Activated naive CD8-positive, alpha-beta T cell treated with anti-CD3 and anti-CD28 coated beads for 36 hours (primary cell): ENCODE data around the gene SYT2. TPM values are rescaled to one million over a fixed set of nuclear protein-coding genes. Genes with fewer than 3 reads are reported as not detected.
"Not testable (repeated sequence)": the region's sequence is repeated elsewhere in the genome, so short reads cannot be mapped to it uniquely, and the experiment has no call there.

ENCODE experiments used
- DNase-seq: peaks from one replicate; pipeline ENCODE4 v3.0.0; 2021
- H3K27ac Mint-ChIP-seq: one replicate; pipeline ENCODE4 v1.8.0; 2022; ENCODE audit warnings: mild to moderate bottlenecking, moderate library complexity, mixed read lengths
- H3K27me3 Mint-ChIP-seq: one replicate; pipeline ENCODE4 v1.8.0; 2022; ENCODE audit warnings: mild to moderate bottlenecking, mixed read lengths
- H3K36me3 Mint-ChIP-seq: one replicate; pipeline ENCODE4 v1.8.0; 2021; ENCODE audit warnings: mild to moderate bottlenecking, mixed read lengths
- H3K4me1 Mint-ChIP-seq: one replicate; pipeline ENCODE4 v1.8.0; 2021; ENCODE audit warnings: mixed read lengths
- H3K4me3 Mint-ChIP-seq: one replicate; pipeline ENCODE4 v1.8.0; 2022; ENCODE audit warnings: mild to moderate bottlenecking, moderate library complexity, mixed read lengths
- H3K9me3 Mint-ChIP-seq: one replicate; pipeline ENCODE4 v1.8.0; 2022; ENCODE audit warnings: mixed read lengths
- total RNA-seq, 2 experiments: library from RNA; stranded (reverse); gene quantifications; one replicate each; pipeline ENCODE4 v1.2.3, GENCODE V29; 2021

The SYT2 gene
- total RNA-seq, 2 experiments from 2014 or later: not detected

GRCh38 chr1:202648605-202649226 is 61.5 kb downstream of the SYT2 start:
- H3K36me3 Mint-ChIP-seq: no peaks in the 10 kb centered on the region
- H3K27me3 Mint-ChIP-seq: peaks cover 57% of the 10 kb centered on the region
- no peak overlapping the region for H3K27ac Mint-ChIP-seq
- DNase-seq: no peak
- peaks cover 9% of the 10 kb centered on the region for H3K4me1 Mint-ChIP-seq
- no peak overlapping the region for H3K4me3 Mint-ChIP-seq
- no peaks in the 10 kb centered on the region for H3K9me3 Mint-ChIP-seq

- no peak overlapping the region for H3K4me3 Mint-ChIP-seq
- peaks cover 14% of the 10 kb centered on the region for H3K4me1 Mint-ChIP-seq
- H3K27me3 Mint-ChIP-seq: peaks cover 75% of the 10 kb centered on the region
- no peak for DNase-seq
- no peaks in the 10 kb centered on the region for H3K36me3 Mint-ChIP-seq
- no peak overlapping the region for H3K27ac Mint-ChIP-seq
- H3K9me3 Mint-ChIP-seq: no peaks in the 10 kb centered on the region
Measured at GRCh38 chr1:202645097-202645476, 65.2 kb downstream of the SYT2 start.

GRCh38 chr1:202644219-202645096 is 65.8 kb downstream of the SYT2 start:
- no peaks in the 10 kb centered on the region for H3K36me3 Mint-ChIP-seq
- H3K27me3 Mint-ChIP-seq: peaks cover 79% of the 10 kb centered on the region
- no peak overlapping the region for H3K27ac Mint-ChIP-seq
- H3K4me1 Mint-ChIP-seq: peaks cover 14% of the 10 kb centered on the region
- no peaks in the 10 kb centered on the region for H3K9me3 Mint-ChIP-seq
- H3K4me3 Mint-ChIP-seq: no peak overlapping the region
- no peak for DNase-seq

- H3K27me3 Mint-ChIP-seq: peaks cover 84% of the 10 kb centered on the region
- H3K36me3 Mint-ChIP-seq: no peaks in the 10 kb centered on the region
- H3K27ac Mint-ChIP-seq: no peak overlapping the region
- no peaks in the 10 kb centered on the region for H3K9me3 Mint-ChIP-seq
- H3K4me1 Mint-ChIP-seq: peaks cover 14% of the 10 kb centered on the region
- DNase-seq: peak; percentile 20
- peak overlapping the region; percentile 40 for H3K4me3 Mint-ChIP-seq
Measured at GRCh38 chr1:202643397-202644218, 66.6 kb downstream of the SYT2 start.

- no peaks in the 10 kb centered on the region for H3K36me3 Mint-ChIP-seq
- peak overlapping the region; percentile 38 for H3K4me3 Mint-ChIP-seq
- DNase-seq: no peak
- peaks cover 91% of the 10 kb centered on the region for H3K27me3 Mint-ChIP-seq
- no peak overlapping the region for H3K27ac Mint-ChIP-seq
- H3K9me3 Mint-ChIP-seq: no peaks in the 10 kb centered on the region
- peaks cover 14% of the 10 kb centered on the region for H3K4me1 Mint-ChIP-seq
Measured at GRCh38 chr1:202642619-202643291, 67.5 kb downstream of the SYT2 start.

GRCh38 chr1:202642212-202642611 is 68.0 kb downstream of the SYT2 start:
- Mint-ChIP-seq H3K9me3 (no peaks in the 10 kb centered on the region), H3K4me1 (peaks cover 14% of the 10 kb centered on the region), H3K36me3 (no peaks in the 10 kb centered on the region), H3K27ac (no peak overlapping the region), H3K27me3 (peaks cover 87% of the 10 kb centered on the region), H3K4me3 (no peak overlapping the region)
- no peak for DNase-seq

GRCh38 chr1:202639500-202639899 is 70.8 kb downstream of the SYT2 start:
- H3K27ac Mint-ChIP-seq: no peak overlapping the region
- H3K4me1 Mint-ChIP-seq: peaks cover 12% of the 10 kb centered on the region
- no peak for DNase-seq
- no peaks in the 10 kb centered on the region for H3K9me3 Mint-ChIP-seq
- H3K4me3 Mint-ChIP-seq: no peak overlapping the region
- peaks cover 85% of the 10 kb centered on the region for H3K27me3 Mint-ChIP-seq
- no peaks in the 10 kb centered on the region for H3K36me3 Mint-ChIP-seq

GRCh38 chr1:202638701-202639305 is 71.5 kb downstream of the SYT2 start:
- not testable (repeated sequence) for H3K4me3 Mint-ChIP-seq, H3K36me3 Mint-ChIP-seq, H3K4me1 Mint-ChIP-seq, DNase-seq, H3K27ac Mint-ChIP-seq, H3K9me3 Mint-ChIP-seq
- H3K27me3 Mint-ChIP-seq: peaks cover 85% of the 10 kb centered on the region

GRCh38 chr1:202638019-202638700 is 72.1 kb downstream of the SYT2 start:
- no peaks in the 10 kb centered on the region for H3K9me3 Mint-ChIP-seq
- H3K4me1 Mint-ChIP-seq: peaks cover 5% of the 10 kb centered on the region
- H3K4me3 Mint-ChIP-seq: no peak overlapping the region
- H3K27me3 Mint-ChIP-seq: peaks cover 79% of the 10 kb centered on the region
- H3K36me3 Mint-ChIP-seq: no peaks in the 10 kb centered on the region
- DNase-seq: no peak
- no peak overlapping the region for H3K27ac Mint-ChIP-seq

- not testable (repeated sequence) for DNase-seq, H3K4me1 Mint-ChIP-seq, H3K9me3 Mint-ChIP-seq, H3K27ac Mint-ChIP-seq, H3K36me3 Mint-ChIP-seq, H3K4me3 Mint-ChIP-seq
- peaks cover 77% of the 10 kb centered on the region for H3K27me3 Mint-ChIP-seq
Measured at GRCh38 chr1:202637321-202638018, 72.8 kb downstream of the SYT2 start.

GRCh38 chr1:202636171-202636570 is 74.1 kb downstream of the SYT2 start:
- H3K4me3 Mint-ChIP-seq, H3K27ac Mint-ChIP-seq, H3K4me1 Mint-ChIP-seq, H3K36me3 Mint-ChIP-seq, H3K9me3 Mint-ChIP-seq, DNase-seq: not testable (repeated sequence)
- peaks cover 77% of the 10 kb centered on the region for H3K27me3 Mint-ChIP-seq

GRCh38 chr1:202632241-202632640 is 78.0 kb downstream of the SYT2 start:
- Mint-ChIP-seq H3K9me3 (no peaks in the 10 kb centered on the region), H3K4me1 (peaks cover 19% of the 10 kb centered on the region), H3K4me3 (no peak overlapping the region), H3K27me3 (peaks cover 63% of the 10 kb centered on the region), H3K36me3 (no peaks in the 10 kb centered on the region), H3K27ac (no peak overlapping the region)
- no peak for DNase-seq

GRCh38 chr1:202631076-202631923 is 79.0 kb downstream of the SYT2 start:
- no peak for DNase-seq

More at GRCh38 chr1:202631076-202631923, 79.0 kb downstream of the SYT2 start:
- Mint-ChIP-seq H3K9me3 (no peaks in the 10 kb centered on the region), H3K36me3 (no peaks in the 10 kb centered on the region), H3K27me3 (peaks cover 55% of the 10 kb centered on the region), H3K4me1 (peaks cover 19% of the 10 kb centered on the region), H3K4me3 (no peak overlapping the region), H3K27ac (no peak overlapping the region)
